Measurements from ENCODE around the gene GNAS.

The GNAS gene

DNA sequence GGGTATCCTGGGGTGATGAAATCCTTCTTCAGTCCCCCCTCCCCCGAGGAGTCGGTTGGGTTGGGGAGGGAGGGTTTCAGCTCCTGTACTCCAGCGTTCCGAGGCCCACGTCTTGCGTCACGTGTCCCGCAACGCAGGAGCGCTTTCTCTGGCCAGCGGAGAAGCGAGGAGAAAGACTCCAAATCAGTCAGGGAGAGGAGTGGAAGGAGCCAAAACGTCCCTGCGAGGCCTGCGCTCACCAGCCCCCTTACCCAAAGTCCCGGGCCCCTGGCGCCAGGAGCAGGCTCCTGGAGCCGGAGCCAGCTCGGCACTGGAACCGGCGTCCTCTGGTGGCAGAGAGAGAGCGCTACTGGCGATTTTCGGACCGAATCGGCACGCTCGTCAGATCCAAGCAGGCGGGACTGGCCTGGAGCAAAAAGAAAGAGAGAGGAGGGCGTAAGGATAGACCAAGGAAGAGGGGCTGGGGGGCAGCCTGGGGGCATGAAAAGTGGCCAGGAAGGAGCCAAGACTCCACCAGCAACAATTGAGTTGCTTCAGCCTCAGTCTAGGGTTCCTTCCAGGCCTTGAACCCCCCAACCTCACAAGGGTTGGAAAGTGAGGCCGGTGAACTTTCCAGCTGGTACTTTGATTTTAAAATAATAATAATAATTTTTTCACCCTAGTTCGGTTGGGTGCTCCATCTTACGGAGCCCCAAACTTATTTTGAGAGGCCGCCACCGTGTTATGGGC is at the start of gene GNAS:
Gene GNAS (plus strand): TSS at position 174 of the 729 bp plus-strand sequence.
- no peak within 1 kb of the TSS for H3K4me3 ChIP-seq
- no peaks in the 10 kb centered on the region for H3K9me3 ChIP-seq
- H3K4me1 ChIP-seq: no peaks in the 10 kb centered on the region
- 0 out of 2 replicates have a peak, but pooled peaks cover 2% of the 10 kb centered on the region for H3K27me3 ChIP-seq (ENCODE audit: low read depth)
- no peak for DNase-seq (ENCODE audit: low spot score in 2 of 2)
- no peaks in the 10 kb centered on the region for H3K36me3 ChIP-seq (replicated peaks)
- in situ Hi-C loops (cut with MboI; ENCODE audit: low sequenced_read_pairs): loop anchor here (25.0 kb wide), 2 partner anchors 360 to 610 kb away; no protein-coding TSS in a partner anchor

DNA sequence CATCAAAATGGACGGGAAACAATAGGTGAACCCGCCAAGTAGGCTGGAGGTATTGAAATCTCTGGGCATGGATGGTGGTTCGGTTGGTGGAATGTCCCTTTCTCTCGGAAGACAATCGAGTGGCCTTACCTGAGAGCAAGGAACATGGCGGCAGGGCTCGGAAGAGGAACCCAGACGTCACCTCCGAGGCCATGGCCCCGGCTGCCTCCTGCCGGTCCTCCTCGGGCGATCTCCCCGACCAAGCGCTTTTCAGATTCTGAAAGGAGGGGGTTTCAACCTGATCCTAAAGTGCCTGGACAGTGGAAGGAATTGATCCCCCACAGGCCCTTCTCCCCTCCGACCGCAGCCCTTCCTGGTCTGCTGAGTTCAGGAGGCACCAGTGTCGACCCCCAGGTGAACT is 49.0 kb upstream of the GNAS start:
- in situ Hi-C loops (cut with MboI; ENCODE audit: low sequenced_read_pairs): no loop called here
- Histone ChIP-seq H3K9me3 (no peaks in the 10 kb centered on the region), H3K27me3 (ENCODE audit: low read depth) (no peaks in the 10 kb centered on the region), H3K4me1 (peaks cover 14% of the 10 kb centered on the region), H3K36me3 (replicated peaks) (no peaks in the 10 kb centered on the region), H3K4me3 (no peak overlapping the region)
- no peak for DNase-seq (ENCODE audit: low spot score in 2 of 2)

DNA sequence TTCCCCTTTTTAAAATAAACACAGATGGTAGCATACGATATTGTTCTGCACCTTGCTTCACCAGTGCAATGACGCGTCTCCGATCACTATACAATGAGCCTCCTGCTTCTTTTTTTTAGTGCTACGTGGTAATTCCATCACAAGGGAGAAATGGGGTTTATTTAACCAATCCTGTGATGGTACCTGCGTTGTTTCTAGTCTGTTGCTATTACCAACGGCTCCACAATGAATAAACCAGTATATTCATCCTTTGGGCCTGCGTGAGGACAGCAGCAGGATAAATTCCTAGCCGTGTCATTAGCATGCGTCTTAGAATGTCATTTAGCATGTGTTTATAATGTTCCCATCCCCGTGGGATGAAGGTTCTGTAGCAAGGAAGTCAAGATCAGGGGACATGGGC is 44.7 kb upstream of the GNAS start:
- no peak overlapping the region for H3K4me3 ChIP-seq
- no peaks in the 10 kb centered on the region for H3K36me3 ChIP-seq (replicated peaks)
- peaks cover 2% of the 10 kb centered on the region; the same call in 1 of the 2 replicates for H3K9me3 ChIP-seq
- no peak for DNase-seq (ENCODE audit: low spot score in 2 of 2)
- in situ Hi-C loops (cut with MboI; ENCODE audit: low sequenced_read_pairs): no loop called here
- peaks cover 14% of the 10 kb centered on the region for H3K4me1 ChIP-seq
- no peaks in the 10 kb centered on the region for H3K27me3 ChIP-seq (ENCODE audit: low read depth)

DNA sequence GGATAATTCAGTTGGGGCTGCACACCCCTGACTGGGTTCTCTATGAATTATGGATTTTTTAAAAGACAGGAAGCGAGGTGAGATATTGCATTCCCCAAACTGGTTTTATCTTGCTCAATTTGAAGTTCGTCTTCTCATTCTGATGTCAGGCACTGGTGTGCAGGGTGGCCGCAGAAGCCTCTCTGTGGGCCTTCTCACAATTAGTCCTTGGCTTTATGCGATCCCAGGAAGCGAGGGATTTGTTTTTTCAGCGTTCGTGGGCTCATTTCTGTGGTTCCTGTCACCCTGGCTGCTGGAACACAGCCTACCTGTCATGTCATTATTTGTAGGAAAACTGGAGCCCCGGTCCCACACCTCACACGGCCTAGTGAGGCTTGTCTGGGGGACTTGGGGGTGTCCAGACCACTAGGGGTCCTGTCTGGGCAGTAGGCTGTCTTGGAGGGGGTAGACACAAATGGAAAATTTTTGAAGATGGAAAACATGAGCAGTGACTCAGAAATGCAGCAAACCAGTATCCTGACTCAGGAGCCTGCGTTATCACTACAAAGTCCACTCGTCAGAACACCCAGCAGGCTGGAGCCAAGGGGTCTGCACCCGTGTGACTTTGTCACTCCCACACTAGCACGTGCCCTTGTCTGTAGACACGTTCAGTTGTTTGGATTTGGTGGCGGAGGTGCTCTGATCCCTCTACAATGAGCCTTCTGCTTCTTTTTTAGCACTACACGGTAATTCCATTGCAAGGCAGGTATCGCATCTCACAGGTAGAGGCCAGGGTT is 44.1 kb upstream of the GNAS start:
- no peaks in the 10 kb centered on the region for H3K27me3 ChIP-seq (ENCODE audit: low read depth)
- no peaks in the 10 kb centered on the region for H3K36me3 ChIP-seq (replicated peaks)
- peaks cover 14% of the 10 kb centered on the region for H3K4me1 ChIP-seq
- H3K9me3 ChIP-seq: peaks cover 2% of the 10 kb centered on the region; the same call in 1 of the 2 replicates
- H3K4me3 ChIP-seq: no peak overlapping the region
- DNase-seq (ENCODE audit: low spot score in 2 of 2): no peak
- in situ Hi-C loops (cut with MboI; ENCODE audit: low sequenced_read_pairs): no loop called here

DNA sequence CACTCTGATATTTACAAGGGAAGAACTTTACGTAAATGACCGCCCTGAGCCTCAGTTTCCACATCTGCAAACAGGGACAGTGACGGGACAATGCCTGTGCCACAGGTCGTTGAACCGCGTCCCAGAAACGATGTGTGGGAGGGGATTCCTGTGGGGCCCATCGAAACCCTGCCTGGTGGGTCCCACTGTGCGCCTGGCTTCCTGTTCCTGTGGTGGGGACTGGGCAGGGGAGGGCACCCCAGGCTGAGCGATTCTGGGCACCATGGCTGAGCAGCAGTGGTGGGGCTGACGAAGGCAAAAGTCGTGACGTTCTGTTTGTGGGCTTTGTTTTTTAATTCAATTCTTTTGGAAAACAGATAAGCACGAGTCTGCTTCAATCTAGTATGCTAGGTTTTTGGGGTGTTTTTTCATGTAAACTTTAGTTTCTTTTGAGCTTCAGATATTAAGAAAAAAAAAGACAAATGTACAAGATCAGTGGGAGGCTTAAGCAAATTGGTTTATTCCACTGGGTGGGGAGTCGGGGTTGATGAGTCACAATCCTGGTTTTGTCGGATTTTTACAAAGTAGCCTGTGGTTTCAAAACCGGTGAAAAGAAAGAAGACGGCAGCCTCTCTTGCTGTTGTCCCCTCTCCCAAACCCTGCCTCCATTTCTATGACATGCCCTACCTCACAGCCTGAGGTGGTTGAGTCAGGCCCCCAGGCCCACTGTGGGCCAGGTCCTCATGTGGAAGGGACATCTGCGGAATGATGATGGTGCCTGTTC is 42.2 kb upstream of the GNAS start:
- H3K4me3 ChIP-seq: no peak overlapping the region
- peaks cover 2% of the 10 kb centered on the region; the same call in 1 of the 2 replicates for H3K9me3 ChIP-seq
- no peaks in the 10 kb centered on the region for H3K36me3 ChIP-seq (replicated peaks)
- DNase-seq (ENCODE audit: low spot score in 2 of 2): no peak
- H3K27me3 ChIP-seq (ENCODE audit: low read depth): no peaks in the 10 kb centered on the region
- H3K4me1 ChIP-seq: peaks cover 14% of the 10 kb centered on the region
- in situ Hi-C loops (cut with MboI; ENCODE audit: low sequenced_read_pairs): no loop called here

DNA sequence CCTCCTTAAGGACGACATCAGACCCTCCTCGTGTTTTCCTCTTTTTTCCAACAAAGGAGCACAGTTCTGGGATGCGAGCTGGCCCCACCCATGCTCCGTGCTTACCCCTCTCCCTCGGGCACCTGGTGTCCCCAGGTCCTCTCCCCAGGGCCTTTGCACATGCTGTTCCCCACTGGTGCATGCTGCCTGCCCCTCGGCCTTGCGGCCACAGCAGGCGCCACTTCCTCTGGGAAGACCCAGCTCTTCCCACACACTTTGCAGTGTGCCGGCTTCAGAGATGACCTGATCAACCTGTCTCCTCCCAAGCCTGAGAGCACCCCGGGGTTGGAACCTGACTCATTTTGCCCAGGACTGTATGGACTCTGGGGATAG is 41.7 kb upstream of the GNAS start:
- H3K36me3 ChIP-seq (replicated peaks): no peaks in the 10 kb centered on the region
- peaks cover 2% of the 10 kb centered on the region; the same call in 1 of the 2 replicates for H3K9me3 ChIP-seq
- DNase-seq (ENCODE audit: low spot score in 2 of 2): no peak
- H3K4me1 ChIP-seq: peaks cover 14% of the 10 kb centered on the region
- H3K27me3 ChIP-seq (ENCODE audit: low read depth): no peaks in the 10 kb centered on the region
- in situ Hi-C loops (cut with MboI; ENCODE audit: low sequenced_read_pairs): no loop called here
- no peak overlapping the region for H3K4me3 ChIP-seq

DNA sequence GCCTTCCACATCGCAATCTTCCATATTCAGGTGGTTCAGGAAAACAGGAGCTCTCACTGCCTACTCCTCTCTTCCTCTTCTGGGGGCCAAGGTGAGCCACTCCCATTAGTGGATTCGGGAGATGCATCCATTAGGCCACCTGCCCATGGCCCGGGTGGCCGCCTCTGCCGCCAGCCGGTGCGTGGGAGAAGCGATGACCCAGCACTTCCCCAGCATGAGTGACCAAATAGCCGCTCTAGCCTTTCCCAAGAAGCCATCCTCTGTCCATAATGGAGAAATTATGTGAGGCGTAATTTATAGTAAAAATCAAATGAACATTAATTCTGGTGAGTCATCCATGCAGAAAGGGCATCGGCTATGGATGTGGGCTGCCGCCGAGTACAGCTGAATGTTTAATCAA is 41.2 kb upstream of the GNAS start:
- Histone ChIP-seq H3K36me3 (replicated peaks) (no peaks in the 10 kb centered on the region), H3K4me1 (peaks cover 10% of the 10 kb centered on the region), H3K4me3 (no peak overlapping the region), H3K9me3 (peaks cover 2% of the 10 kb centered on the region; the same call in 1 of the 2 replicates), H3K27me3 (ENCODE audit: low read depth) (no peaks in the 10 kb centered on the region)
- in situ Hi-C loops (cut with MboI; ENCODE audit: low sequenced_read_pairs): no loop called here
- DNase-seq (ENCODE audit: low spot score in 2 of 2): no peak

DNA sequence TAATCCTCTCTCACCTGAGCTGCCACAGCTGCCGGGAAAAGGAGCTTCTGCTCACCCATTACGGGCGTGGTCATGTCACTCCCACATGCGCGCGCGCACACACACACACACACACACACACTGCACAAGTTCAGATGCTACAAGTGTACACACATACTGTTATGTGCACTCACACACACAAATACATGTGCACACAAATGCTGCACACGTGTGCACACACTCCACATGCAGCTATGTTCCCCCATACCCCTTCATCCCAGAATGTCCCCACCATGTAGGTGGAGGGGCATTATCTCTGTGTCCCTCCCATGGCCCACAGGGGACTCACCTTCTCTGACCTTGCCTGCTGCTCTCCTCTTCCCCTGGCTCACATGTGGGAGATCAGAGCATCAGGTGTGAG is 39.1 kb upstream of the GNAS start:
- no peak overlapping the region for H3K4me3 ChIP-seq
- no peaks in the 10 kb centered on the region for H3K27me3 ChIP-seq (ENCODE audit: low read depth)
- no peak for DNase-seq (ENCODE audit: low spot score in 2 of 2)
- no peaks in the 10 kb centered on the region for H3K4me1 ChIP-seq
- in situ Hi-C loops (cut with MboI; ENCODE audit: low sequenced_read_pairs): no loop called here
- no peaks in the 10 kb centered on the region for H3K36me3 ChIP-seq (replicated peaks)
- peaks cover 2% of the 10 kb centered on the region; the same call in 1 of the 2 replicates for H3K9me3 ChIP-seq

DNA sequence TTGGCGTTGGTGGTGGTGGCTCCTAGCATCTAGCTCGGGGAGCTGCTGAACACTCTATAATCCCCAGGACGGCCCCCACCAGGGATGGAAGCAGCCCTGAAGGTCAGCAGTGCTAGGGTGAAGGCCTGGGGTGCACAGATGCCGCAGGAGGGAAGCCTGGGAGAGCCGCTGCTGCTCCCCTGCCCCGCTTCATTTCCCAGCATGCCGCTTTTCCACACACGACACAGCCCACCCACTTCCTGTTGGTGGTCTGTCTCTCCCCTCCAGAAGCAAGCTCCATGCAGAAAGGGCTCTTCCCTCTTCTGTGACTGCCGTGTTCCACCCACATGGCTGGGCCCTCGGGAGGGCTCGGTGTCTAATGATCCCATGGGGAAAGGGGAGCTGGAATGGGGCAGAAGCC is 37.1 kb upstream of the GNAS start:
- DNase-seq (ENCODE audit: low spot score in 2 of 2): no peak
- Histone ChIP-seq H3K9me3 (peaks cover 2% of the 10 kb centered on the region; the same call in 1 of the 2 replicates), H3K27me3 (ENCODE audit: low read depth) (no peaks in the 10 kb centered on the region), H3K36me3 (replicated peaks) (no peaks in the 10 kb centered on the region), H3K4me1 (no peaks in the 10 kb centered on the region), H3K4me3 (no peak overlapping the region)
- in situ Hi-C loops (cut with MboI; ENCODE audit: low sequenced_read_pairs): no loop called here

DNA sequence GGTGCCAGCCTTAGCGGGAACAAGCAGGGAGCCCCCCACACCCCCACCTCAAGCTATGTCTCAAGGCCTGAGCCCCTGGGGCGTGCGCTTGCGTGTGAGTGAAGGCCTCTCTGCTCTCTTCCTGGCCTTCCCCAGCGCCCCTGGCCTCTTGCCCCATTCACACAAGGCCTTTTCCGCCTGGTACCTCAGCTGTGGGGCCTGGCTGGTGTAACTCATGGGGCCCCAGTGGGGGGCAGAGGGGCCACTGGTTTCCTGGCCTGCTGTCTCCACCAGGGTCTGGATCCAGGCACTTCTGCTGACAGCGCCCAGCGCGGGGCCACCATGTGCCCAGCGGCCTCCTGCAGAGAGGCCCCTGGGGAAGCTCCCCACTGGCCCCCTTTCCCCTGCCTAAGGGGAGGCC is 36.5 kb upstream of the GNAS start:
- no peaks in the 10 kb centered on the region for H3K27me3 ChIP-seq (ENCODE audit: low read depth)
- in situ Hi-C loops (cut with MboI; ENCODE audit: low sequenced_read_pairs): no loop called here
- no peaks in the 10 kb centered on the region for H3K36me3 ChIP-seq (replicated peaks)
- H3K4me3 ChIP-seq: no peak overlapping the region
- H3K4me1 ChIP-seq: no peaks in the 10 kb centered on the region
- H3K9me3 ChIP-seq: no peaks in the 10 kb centered on the region
- no peak for DNase-seq (ENCODE audit: low spot score in 2 of 2)

DNA sequence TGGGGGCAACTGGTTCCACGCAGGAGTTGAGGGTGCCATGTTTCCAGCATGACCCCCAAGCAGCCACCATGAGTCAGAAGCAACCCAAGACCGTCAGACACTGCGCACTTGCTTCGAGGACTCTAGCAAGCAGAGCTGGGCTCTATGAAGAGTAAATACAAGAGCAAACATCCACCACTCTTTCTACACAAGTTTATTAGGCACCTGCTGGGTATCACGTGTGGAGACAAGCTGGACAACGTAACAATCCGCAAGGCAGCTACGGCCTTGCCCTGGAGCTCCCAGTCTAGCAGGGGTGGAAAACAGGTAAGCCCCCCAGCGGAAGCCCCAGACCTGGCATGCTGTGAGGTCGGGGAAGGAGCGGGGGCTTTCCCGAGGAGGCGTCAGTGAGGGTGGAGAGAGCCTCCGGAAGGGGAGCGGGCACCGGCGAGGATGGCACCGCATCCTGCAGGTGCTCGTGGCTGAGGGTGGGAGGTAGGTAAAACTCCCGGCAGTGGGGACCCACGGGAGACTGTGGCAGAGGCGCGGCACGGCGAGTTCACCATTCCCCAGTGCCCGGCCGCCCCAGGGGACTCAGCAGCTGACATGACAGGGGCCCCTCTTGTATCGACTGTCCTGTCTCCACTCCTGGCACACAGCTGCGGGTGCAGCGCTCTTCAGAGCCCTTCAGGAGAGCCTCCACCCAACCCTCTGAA is 35.4 kb upstream of the GNAS start:
- Histone ChIP-seq H3K36me3 (replicated peaks) (no peaks in the 10 kb centered on the region), H3K27me3 (ENCODE audit: low read depth) (no peaks in the 10 kb centered on the region), H3K4me3 (no peak overlapping the region), H3K9me3 (no peaks in the 10 kb centered on the region), H3K4me1 (no peaks in the 10 kb centered on the region)
- DNase-seq (ENCODE audit: low spot score in 2 of 2): no peak
- in situ Hi-C loops (cut with MboI; ENCODE audit: low sequenced_read_pairs): no loop called here

DNA sequence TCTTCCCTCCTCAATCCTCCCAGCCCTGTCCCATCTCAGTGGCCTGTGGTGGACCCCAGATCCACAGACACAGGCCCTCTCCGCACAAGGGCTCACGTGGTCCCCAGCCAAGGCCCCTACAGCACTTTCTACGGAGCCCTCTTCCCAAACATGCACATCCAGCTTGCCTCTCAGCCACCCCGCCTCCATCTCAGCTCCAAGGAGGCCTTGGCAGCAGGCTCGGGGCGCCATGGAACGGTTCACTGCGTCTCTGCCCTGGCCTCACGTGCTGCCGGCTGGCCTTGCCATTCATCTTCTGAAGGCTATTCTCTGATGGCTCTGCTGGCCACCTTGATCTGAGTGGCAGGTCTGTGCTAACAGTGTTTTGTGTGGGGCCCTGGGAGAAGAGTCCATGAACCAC is 34.8 kb upstream of the GNAS start:
- DNase-seq (ENCODE audit: low spot score in 2 of 2): no peak
- no peaks in the 10 kb centered on the region for H3K27me3 ChIP-seq (ENCODE audit: low read depth)
- H3K9me3 ChIP-seq: no peaks in the 10 kb centered on the region
- no peak overlapping the region for H3K4me3 ChIP-seq
- in situ Hi-C loops (cut with MboI; ENCODE audit: low sequenced_read_pairs): no loop called here
- H3K4me1 ChIP-seq: no peaks in the 10 kb centered on the region
- no peaks in the 10 kb centered on the region for H3K36me3 ChIP-seq (replicated peaks)

DNA sequence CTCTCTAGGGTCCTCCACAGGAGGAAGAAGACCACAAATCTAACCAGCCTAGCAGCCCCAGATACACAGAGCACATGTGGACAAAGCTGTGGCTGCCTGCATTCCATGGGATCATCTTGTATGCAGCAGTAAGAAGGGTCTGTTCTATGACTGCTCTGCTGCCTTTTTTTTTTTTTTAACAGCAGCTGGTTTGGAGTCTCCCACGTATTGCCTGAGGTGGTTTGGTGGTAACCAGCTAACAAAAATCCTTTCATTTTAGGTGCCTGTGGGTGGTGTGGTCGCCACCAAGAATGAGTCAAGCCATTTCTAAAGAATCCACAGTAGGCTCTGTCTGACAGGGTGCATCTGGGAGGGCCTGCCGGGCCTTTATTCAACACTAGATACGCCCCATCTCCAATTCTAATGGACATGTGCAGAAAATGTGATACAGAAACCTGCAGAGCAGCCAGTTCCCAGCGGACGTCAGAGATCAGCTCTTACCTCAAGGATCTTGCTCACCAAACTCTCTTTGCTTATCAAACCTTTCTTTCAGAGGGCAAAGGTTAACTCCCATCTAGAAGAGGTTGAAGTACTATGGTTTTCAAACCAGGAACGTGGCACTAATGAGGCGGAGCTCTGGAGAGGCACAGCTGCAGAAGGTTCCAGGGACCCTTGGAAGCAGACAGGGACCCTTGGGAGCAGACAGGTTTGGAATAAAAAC is 33.8 kb upstream of the GNAS start:
- no peaks in the 10 kb centered on the region for H3K27me3 ChIP-seq (ENCODE audit: low read depth)
- H3K4me1 ChIP-seq: no peaks in the 10 kb centered on the region
- no peaks in the 10 kb centered on the region for H3K36me3 ChIP-seq (replicated peaks)
- H3K4me3 ChIP-seq: no peak overlapping the region
- no peak for DNase-seq (ENCODE audit: low spot score in 2 of 2)
- in situ Hi-C loops (cut with MboI; ENCODE audit: low sequenced_read_pairs): no loop called here
- H3K9me3 ChIP-seq: no peaks in the 10 kb centered on the region
